Brain microvascular endothelial cell (primary cell): Measurements from ENCODE around the gene DUSP22.
"Not testable (repeated sequence)": the region's sequence is repeated elsewhere in the genome, so short reads cannot be mapped to it uniquely, and the experiment has no call there.

Experiments used
- DNase-seq: peaks from one replicate; pipeline ENCODE4 v3.0.0-alpha.2; 2020
- H3K27ac ChIP-seq: fragments of 250-450 bp; sonication (Bioruptor Pico); 2 replicates; pipeline ENCODE4 v1.5.1; 2020; ENCODE audit warnings: mild to moderate bottlenecking, moderate library complexity
- H3K27me3 ChIP-seq: fragments of 250-450 bp; sonication (Bioruptor Pico); replicated peaks from 2 replicates; pipeline ENCODE4 v1.5.1; 2020; ENCODE audit warnings: mild to moderate bottlenecking
- H3K36me3 ChIP-seq: fragments of 250-450 bp; sonication (Bioruptor Pico); replicated peaks from 2 replicates; pipeline ENCODE4 v1.5.1; 2020; ENCODE audit warnings: mild to moderate bottlenecking
- H3K4me3 ChIP-seq: 2 replicates; pipeline ENCODE4 v1.5.1; 2011; ENCODE audit warnings: low read depth, mild to moderate bottlenecking, control low read depth, low read length, moderate library complexity
- in situ Hi-C: cut with HindIII; loops from 2 replicates; pipeline ENCODE4 v1.10.0; 2017; ENCODE audit warnings: low sequenced_read_pairs, low pct_ligation_motif_present
- TF ChIP-seq, protein P1 (sequence below): IDR thresholded peaks from 2 replicates; pipeline ENCODE4 v1.5.1; 2011; ENCODE audit warnings: low read depth, mild to moderate bottlenecking, moderate library complexity, low read length, control low read depth, inconsistent platforms; ENCODE audit errors: missing control alignments

Gene DUSP22

GRCh38 chr6:324116-324728 lies 31.9 kb downstream of the DUSP22 start:
- no peak overlapping the region for H3K4me3 ChIP-seq
- in situ Hi-C loops, result no loop called here
- H3K27me3 ChIP-seq, result no peaks in the 10 kb centered on the region
- no peak overlapping the region for H3K27ac ChIP-seq
- TF ChIP-seq, protein P1, sequence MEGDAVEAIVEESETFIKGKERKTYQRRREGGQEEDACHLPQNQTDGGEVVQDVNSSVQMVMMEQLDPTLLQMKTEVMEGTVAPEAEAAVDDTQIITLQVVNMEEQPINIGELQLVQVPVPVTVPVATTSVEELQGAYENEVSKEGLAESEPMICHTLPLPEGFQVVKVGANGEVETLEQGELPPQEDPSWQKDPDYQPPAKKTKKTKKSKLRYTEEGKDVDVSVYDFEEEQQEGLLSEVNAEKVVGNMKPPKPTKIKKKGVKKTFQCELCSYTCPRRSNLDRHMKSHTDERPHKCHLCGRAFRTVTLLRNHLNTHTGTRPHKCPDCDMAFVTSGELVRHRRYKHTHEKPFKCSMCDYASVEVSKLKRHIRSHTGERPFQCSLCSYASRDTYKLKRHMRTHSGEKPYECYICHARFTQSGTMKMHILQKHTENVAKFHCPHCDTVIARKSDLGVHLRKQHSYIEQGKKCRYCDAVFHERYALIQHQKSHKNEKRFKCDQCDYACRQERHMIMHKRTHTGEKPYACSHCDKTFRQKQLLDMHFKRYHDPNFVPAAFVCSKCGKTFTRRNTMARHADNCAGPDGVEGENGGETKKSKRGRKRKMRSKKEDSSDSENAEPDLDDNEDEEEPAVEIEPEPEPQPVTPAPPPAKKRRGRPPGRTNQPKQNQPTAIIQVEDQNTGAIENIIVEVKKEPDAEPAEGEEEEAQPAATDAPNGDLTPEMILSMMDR, result no peak
- DNase-seq, result no peak
- peaks cover 4% of the 10 kb centered on the region for H3K36me3 ChIP-seq

GRCh38 chr6:324729-325125 lies 32.4 kb downstream of the DUSP22 start:
- in situ Hi-C loops, result no loop called here
- Histone ChIP-seq H3K27ac (no peak overlapping the region), H3K27me3 (no peaks in the 10 kb centered on the region), H3K36me3 (peaks cover 4% of the 10 kb centered on the region), H3K4me3 (no peak overlapping the region)
- DNase-seq, result no peak
- TF ChIP-seq, protein P1, result no peak

GRCh38 chr6:325161-325860 lies 33.0 kb downstream of the DUSP22 start:
- DNase-seq, in situ Hi-C loops, H3K36me3 ChIP-seq, H3K27me3 ChIP-seq, H3K27ac ChIP-seq, H3K4me3 ChIP-seq: not testable (repeated sequence)

- DNase-seq, H3K27ac ChIP-seq, H3K27me3 ChIP-seq, H3K36me3 ChIP-seq, in situ Hi-C loops, H3K4me3 ChIP-seq: not testable (repeated sequence)
These were observed 33.8 kb downstream of the DUSP22 start for GRCh38 chr6:326066-326465.

DNA sequence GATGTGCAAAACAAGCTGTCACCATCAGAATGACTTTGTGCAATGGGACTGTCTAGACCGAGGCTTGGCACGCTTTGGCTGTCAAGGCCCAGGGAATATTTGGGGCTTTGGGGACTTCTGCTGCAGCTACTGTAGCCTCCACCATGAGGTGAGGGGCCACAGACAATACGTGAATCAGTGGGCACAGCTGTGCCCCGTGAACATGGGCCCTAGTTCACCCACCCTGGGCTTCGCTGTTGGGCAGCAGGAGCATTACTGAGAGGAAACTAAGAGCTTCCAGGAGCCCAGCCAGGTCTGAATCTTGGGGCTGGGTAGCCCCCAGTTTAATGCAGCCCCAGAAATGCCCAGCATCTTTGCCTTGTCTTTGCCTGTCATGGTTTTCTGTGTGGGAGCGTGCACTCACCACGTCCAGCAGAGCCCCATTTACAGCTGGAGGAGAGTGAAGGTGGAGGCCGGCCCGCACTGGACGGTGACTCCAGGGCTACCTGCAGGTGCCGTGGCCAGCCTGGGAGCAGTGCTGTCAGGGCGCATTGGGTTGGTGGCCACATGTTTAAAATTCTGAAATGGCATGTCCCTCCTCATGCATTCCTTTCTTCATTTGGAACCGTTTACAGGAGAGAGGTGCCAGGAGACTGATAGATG lies 34.7 kb downstream of the DUSP22 start:
- no peaks in the 10 kb centered on the region for H3K27me3 ChIP-seq
- H3K4me3 ChIP-seq, result no peak overlapping the region
- H3K36me3 ChIP-seq, result peaks cover 4% of the 10 kb centered on the region
- in situ Hi-C loops, result no loop called here
- TF ChIP-seq, protein P1, result no peak
- DNase-seq, result no peak
- H3K27ac ChIP-seq, result no peak overlapping the region

DNA sequence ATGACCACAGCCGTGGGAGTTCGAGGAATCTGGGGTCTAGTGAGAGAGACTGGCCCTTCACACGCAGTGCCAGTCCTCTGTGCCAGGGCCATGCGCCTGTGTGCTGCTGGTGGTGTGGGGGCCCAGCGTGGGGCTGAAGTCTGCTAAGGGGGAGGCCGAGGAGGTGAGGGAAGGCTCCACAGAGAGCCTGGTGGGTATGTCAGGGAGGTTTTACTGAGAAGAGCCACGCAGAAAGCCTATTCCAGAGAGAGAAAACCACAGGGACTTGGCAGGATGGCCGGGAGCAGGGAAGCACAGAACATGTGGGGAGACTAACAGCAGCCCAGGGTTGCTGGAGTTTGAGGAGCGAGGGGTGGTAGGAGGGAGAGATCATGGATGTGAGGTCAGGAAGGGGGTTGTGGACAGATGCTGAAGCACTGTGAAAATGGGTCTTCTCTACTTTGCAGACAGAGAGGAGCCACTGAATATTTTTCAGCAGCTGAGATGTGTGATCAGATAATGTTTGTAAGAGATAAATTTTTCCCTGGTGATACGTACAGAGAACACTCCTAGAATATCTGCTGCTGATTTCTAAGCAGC lies 35.3 kb downstream of the DUSP22 start:
- TF ChIP-seq, protein P1, result no peak
- in situ Hi-C loops, result no loop called here
- Histone ChIP-seq H3K27me3 (no peaks in the 10 kb centered on the region), H3K36me3 (peaks cover 4% of the 10 kb centered on the region), H3K27ac (no peak overlapping the region), H3K4me3 (no peak overlapping the region)
- no peak for DNase-seq
